Ectodermal cell (in vitro differentiated cells): ENCODE results near the gene VTI1A. TPM values are rescaled to one million over a fixed set of nuclear protein-coding genes. Genes with fewer than 3 reads are reported as not detected.
"Not testable (repeated sequence)": the region's sequence is repeated elsewhere in the genome, so short reads cannot be mapped to it uniquely, and the experiment has no call there.

Experiments
- H3K27ac ChIP-seq: 2 replicates; pipeline ENCODE4 v1.7.0; 2013; ENCODE audit warnings: mild to moderate bottlenecking, low read depth, low read length; ENCODE audit not compliant: insufficient read depth, poor library complexity, severe bottlenecking
- H3K27me3 ChIP-seq: 2 replicates; pipeline ENCODE4 v1.7.0; 2013; ENCODE audit warnings: mild to moderate bottlenecking, low read length; ENCODE audit not compliant: insufficient read depth, control insufficient read depth, poor library complexity, severe bottlenecking
- H3K36me3 ChIP-seq: one replicate; pipeline ENCODE4 v1.7.0; 2013; ENCODE audit warnings: low read length; ENCODE audit not compliant: control insufficient read depth, insufficient read depth
- H3K4me1 ChIP-seq: one replicate; pipeline ENCODE4 v1.7.0; 2013; ENCODE audit warnings: low read length; ENCODE audit not compliant: control insufficient read depth, insufficient read depth
- H3K4me3 ChIP-seq: 2 replicates; pipeline ENCODE4 v1.7.0; 2013; ENCODE audit warnings: low read depth, low read length, control low read depth; ENCODE audit not compliant: insufficient read depth
- H3K9me3 ChIP-seq: 2 replicates; pipeline ENCODE4 v1.7.0; 2013; ENCODE audit warnings: mild to moderate bottlenecking, low read length, moderate library complexity; ENCODE audit not compliant: control insufficient read depth
- WGBS, 2 experiments: methylation state at CpG; one replicate each; pipeline ENCODE4 v1.1.7; 2013; ENCODE audit warnings: missing lambda C conversion rate in 2 of 2; 5-methylcytosine and 5-hydroxymethylcytosine counted together
- polyA plus RNA-seq, 4 experiments: library from polyadenylated mRNA; stranded (reverse); fragments of 50-300 nt; gene quantifications; one replicate each; pipeline ENCODE4 v1.2.3, GENCODE V29; 2013

Gene VTI1A
- polyA plus RNA-seq (2013, experiment 1 of 4): 19.6 TPM
- polyA plus RNA-seq (2013, experiment 2 of 4): 19.0 TPM
- polyA plus RNA-seq (2013, experiment 3 of 4): 12.3 TPM
- polyA plus RNA-seq (2013, experiment 4 of 4): 14.2 TPM

DNA sequence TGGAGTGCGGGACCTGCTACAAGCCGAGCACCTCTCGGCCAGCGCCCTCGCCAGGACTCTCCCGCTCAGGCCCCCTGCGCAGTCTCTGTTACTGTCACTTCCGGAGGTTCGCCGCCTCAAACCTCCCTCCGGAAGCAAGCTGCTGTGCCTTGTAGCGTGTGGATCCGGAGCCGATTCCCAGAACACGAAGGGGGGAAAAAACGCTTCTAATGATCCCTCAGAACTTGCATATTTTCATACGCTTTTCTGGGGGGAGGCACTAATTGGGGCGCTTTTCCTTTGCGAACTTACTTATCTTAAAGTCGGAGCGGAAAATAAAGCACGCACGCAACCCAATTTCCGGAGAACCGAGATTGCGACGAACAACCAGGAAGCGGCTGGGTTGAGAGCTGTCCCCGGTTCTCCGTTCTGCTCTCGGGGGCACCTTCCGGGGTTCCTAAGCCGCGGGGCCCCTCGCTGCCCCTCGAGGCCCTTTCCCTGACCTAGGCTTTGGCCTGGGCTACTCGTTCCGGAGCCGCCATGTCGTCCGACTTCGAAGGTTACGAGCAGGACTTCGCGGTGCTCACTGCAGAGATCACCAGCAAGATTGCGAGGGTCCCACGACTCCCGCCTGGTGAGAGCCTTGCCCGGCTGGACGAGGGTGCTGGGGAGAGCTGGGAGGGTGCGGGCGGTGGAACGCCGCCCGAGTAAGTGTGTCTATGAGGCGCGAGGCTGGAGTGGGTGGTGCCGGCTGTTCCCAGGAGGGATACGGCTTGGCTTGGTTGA is at the start of gene VTI1A, which contains the start of gene ZDHHC6:
TSS of gene VTI1A (plus strand) at position 361 of the 765 bp plus-strand sequence. CDS start at position 520, 159 bp downstream.
TSS of gene ZDHHC6 (minus strand) at position 60 of the 765 bp plus-strand sequence. CDS start 1,478 bp downstream, outside the sequence.
- Histone ChIP-seq H3K27ac (no peak within 1 kb of the TSS), H3K4me1 (peaks cover 8% of the 10 kb centered on the region), H3K9me3 (no peaks in the 10 kb centered on the region), H3K4me3 (peak within 1 kb of the TSS; percentile 96), H3K36me3 (peaks cover 6% of the 10 kb centered on the region), H3K27me3 (no peaks in the 10 kb centered on the region)
- WGBS, 2 experiments: 0% methylated on average over 59 of the region's 59 CpGs

- H3K36me3 ChIP-seq: no peaks in the 10 kb centered on the region
- H3K4me3 ChIP-seq: no peak overlapping the region
- H3K4me1 ChIP-seq: no peaks in the 10 kb centered on the region
- 76% methylated on average over 2 of the region's 2 CpGs; no CpG with 5 or more reads in 1 of the 2 experiments for WGBS, 2 experiments
- H3K27ac ChIP-seq: no peak overlapping the region
- no peaks in the 10 kb centered on the region for H3K9me3 ChIP-seq
- H3K27me3 ChIP-seq: no peaks in the 10 kb centered on the region
These were observed 49.4 kb upstream of the VTI1A start for GRCh38 chr10:112397592-112397991.

- Histone ChIP-seq H3K27ac (no peak overlapping the region), H3K36me3 (no peaks in the 10 kb centered on the region), H3K4me3 (no peak overlapping the region), H3K9me3 (no peaks in the 10 kb centered on the region), H3K4me1 (no peaks in the 10 kb centered on the region), H3K27me3 (no peaks in the 10 kb centered on the region)
- whole genome bisulfite sequencing, 2 experiments: 88 to 93% methylated on average over 2 of the region's 2 CpGs
These were observed 44.1 kb upstream of the VTI1A start for GRCh38 chr10:112402917-112403316.

DNA sequence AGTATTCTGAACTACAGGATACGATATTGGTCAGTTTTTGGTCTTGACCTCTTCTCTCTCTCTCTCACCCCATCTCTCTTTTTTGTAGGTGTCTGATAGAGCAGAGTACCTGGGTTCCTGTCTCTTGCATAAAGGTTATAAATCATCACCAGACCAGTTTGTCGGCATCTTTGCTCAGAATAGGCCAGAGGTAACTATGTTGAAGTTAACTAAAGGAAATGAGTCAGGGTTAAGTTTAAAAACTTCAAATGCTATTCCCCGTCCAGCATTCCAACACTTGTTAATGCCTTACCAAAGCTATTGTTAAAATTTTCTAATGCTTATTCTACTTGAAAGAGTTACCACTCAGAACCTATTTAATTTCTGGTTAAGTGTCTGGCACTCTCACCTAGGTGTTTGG is 42.4 kb upstream of the VTI1A start:
- Histone ChIP-seq H3K9me3 (no peaks in the 10 kb centered on the region), H3K4me3 (no peak overlapping the region), H3K36me3 (no peaks in the 10 kb centered on the region), H3K27ac (no peak overlapping the region), H3K4me1 (no peaks in the 10 kb centered on the region), H3K27me3 (no peaks in the 10 kb centered on the region)
- 83 to 100% methylated on average over 2 to 3 of the region's 3 CpGs for WGBS, 2 experiments

- not testable (repeated sequence) for H3K27me3 ChIP-seq, H3K4me1 ChIP-seq, H3K9me3 ChIP-seq, H3K36me3 ChIP-seq, H3K4me3 ChIP-seq, H3K27ac ChIP-seq
- 89 to 92% methylated on average over 2 of the region's 2 CpGs for WGBS, 2 experiments
These were observed 40.2 kb upstream of the VTI1A start for GRCh38 chr10:112406806-112407205.

DNA sequence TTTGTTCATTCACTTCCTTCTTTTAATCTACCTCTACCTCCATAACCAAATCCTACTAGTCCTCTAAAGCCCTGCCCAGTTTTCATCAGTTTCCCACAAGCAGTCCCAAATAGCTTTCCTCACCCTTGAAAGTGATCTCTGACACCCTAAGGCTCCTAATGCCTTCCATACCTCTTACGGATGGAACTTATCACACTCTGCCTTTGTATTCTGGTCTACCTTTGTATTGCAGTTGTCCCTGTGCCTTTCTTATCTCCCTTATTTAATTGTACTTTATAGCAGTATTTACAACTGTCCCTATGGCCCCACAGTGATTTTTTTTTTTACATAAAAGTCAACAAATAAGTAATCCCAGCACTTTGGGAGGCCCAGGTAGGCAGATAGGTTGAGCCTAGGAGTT is 39.3 kb upstream of the VTI1A start:
- H3K27me3 ChIP-seq: no peaks in the 10 kb centered on the region
- WGBS, 2 experiments: 96 to 97% methylated on average over 1 of the region's 1 CpG
- H3K9me3 ChIP-seq: no peaks in the 10 kb centered on the region
- H3K4me1 ChIP-seq: no peaks in the 10 kb centered on the region
- no peak overlapping the region for H3K27ac ChIP-seq
- no peak overlapping the region for H3K4me3 ChIP-seq
- H3K36me3 ChIP-seq: no peaks in the 10 kb centered on the region

DNA sequence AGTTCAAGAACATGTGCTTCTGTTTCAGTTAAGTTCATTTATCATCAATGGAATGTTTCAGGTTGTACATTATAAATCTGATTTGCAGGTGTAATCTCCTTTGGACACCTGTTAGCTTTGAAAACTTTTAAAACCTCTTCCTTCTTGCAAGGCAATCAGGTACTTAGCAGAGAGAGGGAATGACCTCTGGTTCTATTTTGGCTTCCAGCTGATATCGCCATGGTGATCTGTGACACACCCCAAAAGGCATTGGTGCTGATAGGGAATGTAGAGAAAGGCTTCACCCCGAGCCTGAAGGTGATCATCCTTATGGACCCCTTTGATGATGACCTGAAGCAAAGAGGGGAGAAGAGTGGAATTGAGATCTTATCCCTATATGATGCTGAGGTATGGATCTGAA is 37.7 kb upstream of the VTI1A start:
- Histone ChIP-seq H3K4me3 (no peak overlapping the region), H3K27ac (no peak overlapping the region), H3K9me3 (no peaks in the 10 kb centered on the region), H3K4me1 (no peaks in the 10 kb centered on the region), H3K27me3 (no peaks in the 10 kb centered on the region), H3K36me3 (no peaks in the 10 kb centered on the region)
- 82 to 89% methylated on average over 2 of the region's 2 CpGs for WGBS, 2 experiments

DNA sequence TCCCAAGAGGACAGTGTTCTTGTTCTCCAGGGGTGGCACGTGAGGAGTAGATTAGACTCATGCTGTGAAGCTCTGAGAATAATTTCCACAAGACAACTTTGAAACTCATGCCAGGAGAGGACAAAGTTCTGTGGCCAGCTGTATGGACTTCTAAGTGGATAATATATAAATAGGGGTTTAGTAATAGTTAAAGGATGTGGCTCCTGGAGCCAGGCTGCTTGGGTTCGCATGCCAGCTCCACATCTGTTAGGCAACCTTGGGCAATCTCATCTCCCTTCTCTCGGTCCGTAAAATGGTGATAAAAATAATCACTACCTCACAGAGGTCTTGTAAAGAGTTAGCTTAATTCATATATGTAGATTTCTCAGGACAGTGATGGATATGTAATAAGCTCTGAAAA is 37.3 kb upstream of the VTI1A start:
- Histone ChIP-seq H3K9me3 (no peaks in the 10 kb centered on the region), H3K27ac (no peak overlapping the region), H3K27me3 (no peaks in the 10 kb centered on the region), H3K4me1 (no peaks in the 10 kb centered on the region), H3K4me3 (no peak overlapping the region), H3K36me3 (no peaks in the 10 kb centered on the region)
- WGBS, 2 experiments: 81 to 88% methylated on average over 2 to 4 of the region's 4 CpGs

DNA sequence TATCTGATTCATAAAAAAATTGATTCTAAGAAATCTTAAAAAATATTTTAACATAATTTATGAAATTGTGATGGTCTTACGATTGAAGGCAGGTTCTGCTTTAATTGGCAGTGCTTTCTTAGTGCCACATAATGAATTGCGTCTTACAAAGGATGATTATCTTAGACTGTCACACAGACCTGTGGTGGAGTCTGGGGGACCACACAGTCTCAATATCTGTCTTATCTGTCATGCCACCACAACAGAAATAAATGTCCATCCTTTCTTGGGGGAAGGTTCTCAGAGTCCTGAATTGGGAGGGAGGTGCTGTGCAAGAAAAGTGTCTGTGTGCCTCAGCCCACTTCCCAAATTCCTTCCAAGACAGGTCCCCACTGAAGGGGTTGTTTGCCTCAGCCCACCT is 34.3 kb upstream of the VTI1A start:
- Histone ChIP-seq H3K4me3 (no peak overlapping the region), H3K36me3 (no peaks in the 10 kb centered on the region), H3K4me1 (no peaks in the 10 kb centered on the region), H3K27me3 (no peaks in the 10 kb centered on the region), H3K9me3 (no peaks in the 10 kb centered on the region), H3K27ac (no peak overlapping the region)
- WGBS, 2 experiments: 88 to 94% methylated on average over 2 of the region's 2 CpGs

GRCh38 chr10:112421731-112422130 is 25.3 kb upstream of the VTI1A start:
- Histone ChIP-seq H3K4me1 (no peaks in the 10 kb centered on the region), H3K27me3 (no peaks in the 10 kb centered on the region), H3K9me3 (no peaks in the 10 kb centered on the region), H3K36me3 (no peaks in the 10 kb centered on the region), H3K4me3 (no peak overlapping the region), H3K27ac (no peak overlapping the region)
- WGBS, 2 experiments: 90 to 95% methylated on average over 3 of the region's 3 CpGs
